ENCODE data around the gene OCEL1. TPM values are rescaled to one million over a fixed set of nuclear protein-coding genes. Genes with fewer than 3 reads are reported as not detected.

Gene OCEL1
- total and polyA plus RNA-seq, 2 donors (not counting 1 experiment from before 2014, with no cell fraction given), result 4.6 to 8.8 TPM

GRCh38 chr19:17202249-17202648 is 23.8 kb upstream of the OCEL1 start:
- H3K4me2 ChIP-seq (ENCODE audit: extremely low read depth, insufficient read depth, low read length), result no peak overlapping the region
- H3K36me3 ChIP-seq (ENCODE audit: control insufficient read depth, insufficient read depth, low read length), result peaks cover 41% of the 10 kb centered on the region
- H3K9ac ChIP-seq (ENCODE audit: insufficient read depth, low read length), result no peak overlapping the region
- no peak for TF ChIP-seq EZH2 (IDR thresholded peaks at IDR 0.05; ENCODE audit: low read length, missing control alignments)
- TF ChIP-seq CTCF (conservative IDR thresholded peaks at IDR 0.05 in 1 of 2, IDR thresholded peaks at IDR 0.05 in 1 of 2; ENCODE audit: low read depth in 1 of 2, low read length in 2 of 2), result no peak
- no peaks in the 10 kb centered on the region for H3K9me3 ChIP-seq (ENCODE audit: control insufficient read depth, insufficient read depth, low read depth, low read length)
- H3K4me3 ChIP-seq (replicated peaks in 1 of 4; ENCODE audit: control extremely low read depth in 1 of 4, insufficient read depth in 1 of 4, low read depth in 3 of 4, low read length in 4 of 4), result no peak overlapping the region
- H3K27me3 ChIP-seq (ENCODE audit: control insufficient read depth, insufficient read depth, low read length), result no peaks in the 10 kb centered on the region
- H2AFZ ChIP-seq (ENCODE audit: low read length), result no peak overlapping the region
- H3K4me1 ChIP-seq (ENCODE audit: control insufficient read depth, extremely low read depth, insufficient read depth, low read length), result no peaks in the 10 kb centered on the region
- no peaks in the 10 kb centered on the region for H3K79me2 ChIP-seq (ENCODE audit: control insufficient read depth, insufficient read depth, low read length)
- H3K27ac ChIP-seq (ENCODE audit: insufficient read depth, low read length), result no peak overlapping the region
- H4K20me1 ChIP-seq (ENCODE audit: control insufficient read depth, extremely low read depth, insufficient read depth, low read length), result no peaks in the 10 kb centered on the region
- no peak for DNase-seq (ENCODE audit: low read depth in 2 of 2)

- no peak overlapping the region for H3K4me3 ChIP-seq (replicated peaks in 1 of 4; ENCODE audit: control extremely low read depth in 1 of 4, insufficient read depth in 1 of 4, low read depth in 3 of 4, low read length in 4 of 4)
- H3K27me3 ChIP-seq (ENCODE audit: control insufficient read depth, insufficient read depth, low read length), result no peaks in the 10 kb centered on the region
- H2AFZ ChIP-seq (ENCODE audit: low read length), result no peak overlapping the region
- H3K4me1 ChIP-seq (ENCODE audit: control insufficient read depth, extremely low read depth, insufficient read depth, low read length), result no peaks in the 10 kb centered on the region
- peaks cover 38% of the 10 kb centered on the region for H3K36me3 ChIP-seq (ENCODE audit: control insufficient read depth, insufficient read depth, low read length)
- no peak for TF ChIP-seq CTCF (conservative IDR thresholded peaks at IDR 0.05 in 1 of 2, IDR thresholded peaks at IDR 0.05 in 1 of 2; ENCODE audit: low read depth in 1 of 2, low read length in 2 of 2)
- no peak for TF ChIP-seq EZH2 (IDR thresholded peaks at IDR 0.05; ENCODE audit: low read length, missing control alignments)
- no peaks in the 10 kb centered on the region for H3K9me3 ChIP-seq (ENCODE audit: control insufficient read depth, insufficient read depth, low read depth, low read length)
- H3K79me2 ChIP-seq (ENCODE audit: control insufficient read depth, insufficient read depth, low read length), result no peaks in the 10 kb centered on the region
- H3K4me2 ChIP-seq (ENCODE audit: extremely low read depth, insufficient read depth, low read length), result no peak overlapping the region
- H4K20me1 ChIP-seq (ENCODE audit: control insufficient read depth, extremely low read depth, insufficient read depth, low read length), result no peaks in the 10 kb centered on the region
- H3K27ac ChIP-seq (ENCODE audit: insufficient read depth, low read length), result no peak overlapping the region
- H3K9ac ChIP-seq (ENCODE audit: insufficient read depth, low read length), result no peak overlapping the region
- no peak for DNase-seq (ENCODE audit: low read depth in 2 of 2)
Measured at GRCh38 chr19:17202713-17203112, 23.3 kb upstream of the OCEL1 start.

- peak; percentile 31 to 64 for DNase-seq (ENCODE audit: low read depth in 2 of 2)
- Histone ChIP-seq H3K36me3 (ENCODE audit: control insufficient read depth, insufficient read depth, low read length) (peaks cover 50% of the 10 kb centered on the region), H2AFZ (ENCODE audit: low read length) (no peak overlapping the region)
Measured at GRCh38 chr19:17205237-17206140, 20.5 kb upstream of the OCEL1 start.

More at GRCh38 chr19:17205237-17206140, 20.5 kb upstream of the OCEL1 start:
- H3K9me3 ChIP-seq (ENCODE audit: control insufficient read depth, insufficient read depth, low read depth, low read length), result no peaks in the 10 kb centered on the region
- H3K27me3 ChIP-seq (ENCODE audit: control insufficient read depth, insufficient read depth, low read length), result no peaks in the 10 kb centered on the region
- H3K27ac ChIP-seq (ENCODE audit: insufficient read depth, low read length), result no peak overlapping the region
- H3K9ac ChIP-seq (ENCODE audit: insufficient read depth, low read length), result no peak overlapping the region
- H3K4me2 ChIP-seq (ENCODE audit: extremely low read depth, insufficient read depth, low read length), result no peak overlapping the region
- H3K4me1 ChIP-seq (ENCODE audit: control insufficient read depth, extremely low read depth, insufficient read depth, low read length), result no peaks in the 10 kb centered on the region
- H3K4me3 ChIP-seq (replicated peaks in 1 of 4; ENCODE audit: control extremely low read depth in 1 of 4, insufficient read depth in 1 of 4, low read depth in 3 of 4, low read length in 4 of 4), result no peak overlapping the region
- no peaks in the 10 kb centered on the region for H4K20me1 ChIP-seq (ENCODE audit: control insufficient read depth, extremely low read depth, insufficient read depth, low read length)
- TF ChIP-seq EZH2 (IDR thresholded peaks at IDR 0.05; ENCODE audit: low read length, missing control alignments) (no peak), CTCF (conservative IDR thresholded peaks at IDR 0.05 in 1 of 2, IDR thresholded peaks at IDR 0.05 in 1 of 2; ENCODE audit: low read depth in 1 of 2, low read length in 2 of 2) (peak; percentile 60 to 74)
- H3K79me2 ChIP-seq (ENCODE audit: control insufficient read depth, insufficient read depth, low read length), result no peaks in the 10 kb centered on the region

Measured in fibroblast of lung (primary cell).